HG03575 (cell line): ENCODE data around the gene MID2.
"Not testable (repeated sequence)": the region's sequence is repeated elsewhere in the genome, so short reads cannot be mapped to it uniquely, and the experiment has no call there.

Experiments used
- ATAC-seq: cut with Tn5 transposase; IDR thresholded peaks from one replicate; pipeline ENCODE4 v1.9.1; 2021; ENCODE audit not compliant: unreplicated experiment, insufficient number of reproducible peaks, low FRiP score; ENCODE audit errors: extremely low read depth

Gene MID2

GRCh38 chrX:107924136-107924746 is 98.6 kb downstream of the MID2 start:
- ATAC-seq, result no peak

- no peak for ATAC-seq
Measured at GRCh38 chrX:107934262-107934661, 108.6 kb downstream of the MID2 start.

GRCh38 chrX:107935200-107935599 is 109.5 kb downstream of the MID2 start:
- no peak for ATAC-seq

GRCh38 chrX:107935664-107936433 is 110.2 kb downstream of the MID2 start:
- ATAC-seq, result no peak

- ATAC-seq, result no peak
Measured at GRCh38 chrX:107936434-107936730, 110.7 kb downstream of the MID2 start.

- no peak for ATAC-seq
Measured at GRCh38 chrX:107940095-107940494, 114.4 kb downstream of the MID2 start.

- not testable (repeated sequence) for ATAC-seq
Measured at GRCh38 chrX:107955337-107955736, 129.7 kb downstream of the MID2 start.

- ATAC-seq, result no peak
Measured at GRCh38 chrX:107968623-107969022, 143.0 kb downstream of the MID2 start.

GRCh38 chrX:107970073-107970472 is 144.4 kb downstream of the MID2 start:
- no peak for ATAC-seq

- ATAC-seq, result no peak
Measured at GRCh38 chrX:107971636-107972035, 146.0 kb downstream of the MID2 start.
